ENCODE measurements around the gene DPH7. TPM values are rescaled to one million over a fixed set of nuclear protein-coding genes. Genes with fewer than 3 reads are reported as not detected.
"Not testable (repeated sequence)": the region's sequence is repeated elsewhere in the genome, so short reads cannot be mapped to it uniquely, and the experiment has no call there.

Gene DPH7
- total RNA-seq, 3 donors from 2014 or later (not counting 1 experiment from before 2014, with no cell fraction given), result 39.5 to 51.0 (median 48.5) TPM

DNA sequence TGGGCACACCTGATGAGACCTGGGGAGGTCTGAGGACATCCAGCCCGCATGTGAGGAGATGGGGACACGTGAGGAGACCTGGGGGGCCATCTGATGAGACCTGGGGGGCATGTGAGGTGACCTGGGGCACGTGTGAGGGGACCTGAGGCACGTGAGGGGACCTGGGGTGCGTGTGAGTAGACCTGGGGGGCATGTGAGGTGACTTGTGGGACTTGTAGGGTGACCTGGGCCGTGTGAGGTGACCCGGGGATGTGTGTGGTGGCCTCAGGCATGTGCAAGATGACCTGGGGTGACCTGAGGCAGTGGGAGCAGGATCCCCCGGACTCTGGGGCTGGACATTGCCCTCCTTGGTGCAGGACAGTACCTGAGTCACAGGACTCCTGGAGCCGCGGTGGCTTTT, 59.2 kb downstream of the DPH7 start:
- H3K27me3 Mint-ChIP-seq (ENCODE audit: low read depth in 2 of 2), result no peaks in the 10 kb centered on the region
- H3K4me1 Mint-ChIP-seq, result peaks cover 9 to 12% of the 10 kb centered on the region in 2 donors
- no peak overlapping the region for H3K4me3 ChIP-seq (ENCODE audit: low read length)
- no peak overlapping the region for H3K27ac Mint-ChIP-seq
- 82% methylated on average over 10 of the region's 10 CpGs for WGBS (ENCODE audit: insufficient coverage)
- intact Hi-C loops (cut with micrococcal nuclease), result no loop called here
- DNase-seq (no peak), ATAC-seq (no peak)
- no peaks in the 10 kb centered on the region for H3K36me3 Mint-ChIP-seq
- H3K4me1 ChIP-seq (ENCODE audit: control insufficient read depth, insufficient read depth, low read length), result peaks cover 30% of the 10 kb centered on the region
- H3K4me3 Mint-ChIP-seq, result peak overlapping the region; percentile 17
- no peak overlapping the region for H3K27ac ChIP-seq (ENCODE audit: low read length)
- H3K27me3 ChIP-seq (ENCODE audit: control insufficient read depth, insufficient read depth, low read length), result no peaks in the 10 kb centered on the region
- H3K9me3 ChIP-seq (ENCODE audit: control insufficient read depth, insufficient read depth, low read length), result no peaks in the 10 kb centered on the region
- H3K36me3 ChIP-seq (ENCODE audit: control insufficient read depth, insufficient read depth, low read length), result no peaks in the 10 kb centered on the region
- TF ChIP-seq, protein P1, sequence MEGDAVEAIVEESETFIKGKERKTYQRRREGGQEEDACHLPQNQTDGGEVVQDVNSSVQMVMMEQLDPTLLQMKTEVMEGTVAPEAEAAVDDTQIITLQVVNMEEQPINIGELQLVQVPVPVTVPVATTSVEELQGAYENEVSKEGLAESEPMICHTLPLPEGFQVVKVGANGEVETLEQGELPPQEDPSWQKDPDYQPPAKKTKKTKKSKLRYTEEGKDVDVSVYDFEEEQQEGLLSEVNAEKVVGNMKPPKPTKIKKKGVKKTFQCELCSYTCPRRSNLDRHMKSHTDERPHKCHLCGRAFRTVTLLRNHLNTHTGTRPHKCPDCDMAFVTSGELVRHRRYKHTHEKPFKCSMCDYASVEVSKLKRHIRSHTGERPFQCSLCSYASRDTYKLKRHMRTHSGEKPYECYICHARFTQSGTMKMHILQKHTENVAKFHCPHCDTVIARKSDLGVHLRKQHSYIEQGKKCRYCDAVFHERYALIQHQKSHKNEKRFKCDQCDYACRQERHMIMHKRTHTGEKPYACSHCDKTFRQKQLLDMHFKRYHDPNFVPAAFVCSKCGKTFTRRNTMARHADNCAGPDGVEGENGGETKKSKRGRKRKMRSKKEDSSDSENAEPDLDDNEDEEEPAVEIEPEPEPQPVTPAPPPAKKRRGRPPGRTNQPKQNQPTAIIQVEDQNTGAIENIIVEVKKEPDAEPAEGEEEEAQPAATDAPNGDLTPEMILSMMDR (IDR thresholded peaks at IDR 0.05), result no peak
- no peaks in the 10 kb centered on the region for H3K9me3 Mint-ChIP-seq

DNA sequence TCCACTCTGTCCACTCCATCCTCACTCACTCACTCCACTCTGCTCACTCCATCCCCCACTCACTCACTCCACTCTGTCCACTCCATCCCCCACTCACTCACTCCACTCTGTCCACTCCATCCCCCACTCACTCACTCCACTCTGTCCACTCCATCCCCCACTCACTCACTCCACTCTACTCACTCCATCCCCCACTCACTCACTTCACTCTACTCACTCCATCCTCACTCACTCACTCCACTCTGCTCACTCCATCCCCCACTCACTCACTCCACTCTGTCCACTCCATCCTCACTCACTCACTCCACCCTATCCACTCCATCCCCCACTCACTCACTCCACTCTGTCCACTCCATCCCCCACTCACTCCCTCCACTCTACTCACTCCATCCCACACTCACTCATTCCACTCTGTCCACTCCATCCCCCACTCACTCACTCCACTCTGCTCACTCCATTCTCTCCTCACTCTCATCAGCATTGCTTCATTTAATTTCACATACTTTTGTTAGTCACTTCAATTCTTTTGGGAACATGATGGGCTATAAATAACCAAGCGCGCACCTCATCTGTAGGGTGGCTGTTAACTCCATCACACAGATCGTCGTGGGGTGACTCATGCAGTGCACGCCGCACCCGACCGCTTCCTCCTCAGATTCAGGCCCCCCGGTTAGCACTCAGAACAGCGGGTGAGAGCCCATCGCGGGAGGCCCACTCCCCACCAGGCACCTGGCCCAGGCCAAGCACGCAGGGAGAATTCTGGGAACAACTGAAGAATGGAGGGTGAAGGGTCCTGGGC, 59.9 kb downstream of the DPH7 start:
- H3K27me3 ChIP-seq (ENCODE audit: control insufficient read depth, insufficient read depth, low read length); H3K36me3 ChIP-seq (ENCODE audit: control insufficient read depth, insufficient read depth, low read length); H3K9me3 ChIP-seq (ENCODE audit: control insufficient read depth, insufficient read depth, low read length); H3K4me3 Mint-ChIP-seq; H3K9me3 Mint-ChIP-seq; H3K27ac Mint-ChIP-seq; H3K4me3 ChIP-seq (ENCODE audit: low read length); intact Hi-C loops (cut with micrococcal nuclease); H3K27me3 Mint-ChIP-seq (ENCODE audit: low read depth in 2 of 2); DNase-seq; H3K27ac ChIP-seq (ENCODE audit: low read length); H3K36me3 Mint-ChIP-seq: not testable (repeated sequence)
- H3K4me1 Mint-ChIP-seq, result peaks cover 9 to 12% of the 10 kb centered on the region in 2 donors
- H3K4me1 ChIP-seq (ENCODE audit: control insufficient read depth, insufficient read depth, low read length), result peaks cover 30% of the 10 kb centered on the region
- ATAC-seq, result peak in 1 of 3 donors; percentile 58
- WGBS (ENCODE audit: insufficient coverage), result 85% methylated on average over 13 of the region's 13 CpGs

DNA sequence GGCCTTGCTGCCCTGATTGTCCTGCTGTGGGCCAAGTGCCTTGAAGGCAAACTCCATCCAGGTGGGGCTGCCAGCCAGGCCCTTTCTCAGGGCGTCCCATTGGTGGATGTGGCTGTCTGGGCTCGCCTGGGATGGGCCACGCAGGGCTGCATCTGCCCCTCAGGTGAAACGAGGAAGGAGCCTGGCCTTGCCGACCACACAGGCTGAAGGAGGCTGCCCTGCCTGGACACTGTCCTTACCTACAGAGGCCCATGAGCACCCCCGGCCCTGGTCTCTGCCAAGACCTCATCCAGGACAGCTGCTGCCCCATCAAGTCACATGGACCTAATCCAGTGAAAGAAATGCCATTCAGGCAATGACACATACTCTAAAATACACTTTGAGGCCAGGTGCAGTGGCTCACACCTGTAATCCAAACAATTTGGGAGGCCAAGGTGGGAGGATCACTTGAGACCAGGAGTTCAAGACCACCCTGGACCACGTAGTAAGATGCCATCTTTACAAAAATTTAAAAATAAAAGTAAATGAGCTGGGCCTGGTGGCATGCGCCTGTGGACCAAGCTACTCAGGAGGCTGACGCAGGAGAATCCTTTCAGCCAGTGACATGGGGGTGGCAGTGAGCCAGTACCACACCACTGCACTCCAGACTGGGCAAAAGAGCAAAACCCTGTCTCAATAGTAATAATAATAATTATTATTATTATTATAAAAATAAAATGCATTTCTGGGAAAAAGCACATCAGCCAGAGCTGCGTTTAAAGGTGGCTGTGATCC, 62.4 kb downstream of the DPH7 start:
- H3K4me1 ChIP-seq (ENCODE audit: control insufficient read depth, insufficient read depth, low read length), result peaks cover 24% of the 10 kb centered on the region
- TF ChIP-seq, protein P1 (IDR thresholded peaks at IDR 0.05), result no peak
- no peak overlapping the region for H3K4me3 ChIP-seq (ENCODE audit: low read length)
- DNase-seq (no peak), ATAC-seq (no peak)
- Mint-ChIP-seq H3K27ac (no peak overlapping the region), H3K4me3 (no peak overlapping the region), H3K27me3 (ENCODE audit: low read depth in 2 of 2) (no peaks in the 10 kb centered on the region), H3K4me1 (peaks cover 10 to 14% of the 10 kb centered on the region in 2 donors), H3K9me3 (no peaks in the 10 kb centered on the region), H3K36me3 (no peaks in the 10 kb centered on the region)
- no peaks in the 10 kb centered on the region for H3K36me3 ChIP-seq (ENCODE audit: control insufficient read depth, insufficient read depth, low read length)
- no peak overlapping the region for H3K27ac ChIP-seq (ENCODE audit: low read length)
- intact Hi-C loops (cut with micrococcal nuclease), result no loop called here
- H3K9me3 ChIP-seq (ENCODE audit: control insufficient read depth, insufficient read depth, low read length), result no peaks in the 10 kb centered on the region
- WGBS (ENCODE audit: insufficient coverage), result 88% methylated on average over 10 of the region's 10 CpGs
- H3K27me3 ChIP-seq (ENCODE audit: control insufficient read depth, insufficient read depth, low read length), result no peaks in the 10 kb centered on the region

DNA sequence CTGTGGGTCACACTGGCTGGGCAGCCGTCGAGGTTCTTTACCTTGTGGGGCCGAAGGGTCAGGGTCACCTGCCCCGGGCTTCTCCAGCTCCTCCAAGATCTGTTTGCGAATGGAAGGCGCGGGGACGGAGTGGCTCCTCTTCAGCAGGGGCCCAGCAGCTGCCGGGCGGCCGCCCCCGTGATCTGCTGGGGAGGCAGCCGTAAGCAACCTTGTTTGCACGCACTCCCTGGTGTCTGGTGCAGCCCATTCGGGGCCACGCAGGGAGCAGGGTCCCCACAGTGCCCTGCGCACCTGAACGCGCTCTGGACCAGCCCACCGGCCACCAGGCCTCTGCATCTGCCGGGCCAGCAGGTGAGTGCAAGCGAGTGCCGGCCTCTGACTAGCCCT, 63.4 kb downstream of the DPH7 start:
- WGBS (ENCODE audit: insufficient coverage), result 96% methylated on average over 21 of the region's 23 CpGs
- DNase-seq (no peak), ATAC-seq (no peak)
- Mint-ChIP-seq H3K9me3 (no peaks in the 10 kb centered on the region), H3K27ac (no peak overlapping the region), H3K27me3 (ENCODE audit: low read depth in 2 of 2) (no peaks in the 10 kb centered on the region), H3K4me1 (peaks cover 6 to 7% of the 10 kb centered on the region in 2 donors), H3K4me3 (no peak overlapping the region), H3K36me3 (no peaks in the 10 kb centered on the region)
- Histone ChIP-seq H3K27ac (ENCODE audit: low read length) (no peak overlapping the region), H3K9me3 (ENCODE audit: control insufficient read depth, insufficient read depth, low read length) (no peaks in the 10 kb centered on the region), H3K4me1 (ENCODE audit: control insufficient read depth, insufficient read depth, low read length) (peaks cover 14% of the 10 kb centered on the region), H3K27me3 (ENCODE audit: control insufficient read depth, insufficient read depth, low read length) (no peaks in the 10 kb centered on the region), H3K4me3 (ENCODE audit: low read length) (no peak overlapping the region), H3K36me3 (ENCODE audit: control insufficient read depth, insufficient read depth, low read length) (no peaks in the 10 kb centered on the region)
- intact Hi-C loops (cut with micrococcal nuclease), result no loop called here
- TF ChIP-seq, protein P1 (IDR thresholded peaks at IDR 0.05), result no peak
